Testis (tissue), 2 donors: ENCODE data around the gene IGFBP1.

Experiments used
- POLR2A ChIP-seq: fragments of 450-650 bp; IDR thresholded peaks from one replicate; pipeline ENCODE4 v1.6.1; 2017; ENCODE audit warnings: antibody characterized with exemption, mild to moderate bottlenecking, moderate library complexity
- TF ChIP-seq, protein P1 (sequence below), 3 experiments: fragments of 450-650 bp in 2 of 3; fragments of 200-600 bp in 1 of 3; sonication (generic) in 1 of 3; IDR thresholded peaks; one replicate each; pipeline ENCODE4 v1.5.1; 2016 to 2019; ENCODE audit warnings: antibody characterized with exemption in 3 of 3, mild to moderate bottlenecking in 2 of 3, moderate library complexity in 1 of 3

DNA sequence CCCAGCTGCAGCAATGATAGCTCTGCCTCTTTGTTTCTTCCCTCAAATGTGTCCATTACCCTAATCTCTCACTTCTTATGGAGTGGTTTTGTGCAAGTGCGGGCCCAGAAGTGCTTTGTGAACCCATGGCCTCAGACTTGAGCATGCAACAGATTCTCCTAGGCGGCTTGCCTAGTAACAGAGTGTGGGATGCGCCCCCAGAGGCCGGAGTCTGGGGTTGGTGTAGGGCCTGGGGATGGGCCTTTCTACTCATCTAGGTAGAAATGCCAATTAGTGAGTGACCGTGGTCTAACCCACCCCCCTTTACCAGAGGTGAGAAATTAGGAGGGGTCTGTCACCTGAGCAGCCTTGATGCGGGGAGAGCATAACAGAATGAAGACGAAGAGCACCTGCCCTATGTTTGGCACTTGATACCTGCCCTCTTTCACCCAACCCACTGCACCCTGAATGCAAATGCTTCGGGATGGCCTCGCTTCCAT, 7.0 kb upstream of the IGFBP1 start:
- TF ChIP-seq POLR2A = no peak
- TF ChIP-seq, protein P1, sequence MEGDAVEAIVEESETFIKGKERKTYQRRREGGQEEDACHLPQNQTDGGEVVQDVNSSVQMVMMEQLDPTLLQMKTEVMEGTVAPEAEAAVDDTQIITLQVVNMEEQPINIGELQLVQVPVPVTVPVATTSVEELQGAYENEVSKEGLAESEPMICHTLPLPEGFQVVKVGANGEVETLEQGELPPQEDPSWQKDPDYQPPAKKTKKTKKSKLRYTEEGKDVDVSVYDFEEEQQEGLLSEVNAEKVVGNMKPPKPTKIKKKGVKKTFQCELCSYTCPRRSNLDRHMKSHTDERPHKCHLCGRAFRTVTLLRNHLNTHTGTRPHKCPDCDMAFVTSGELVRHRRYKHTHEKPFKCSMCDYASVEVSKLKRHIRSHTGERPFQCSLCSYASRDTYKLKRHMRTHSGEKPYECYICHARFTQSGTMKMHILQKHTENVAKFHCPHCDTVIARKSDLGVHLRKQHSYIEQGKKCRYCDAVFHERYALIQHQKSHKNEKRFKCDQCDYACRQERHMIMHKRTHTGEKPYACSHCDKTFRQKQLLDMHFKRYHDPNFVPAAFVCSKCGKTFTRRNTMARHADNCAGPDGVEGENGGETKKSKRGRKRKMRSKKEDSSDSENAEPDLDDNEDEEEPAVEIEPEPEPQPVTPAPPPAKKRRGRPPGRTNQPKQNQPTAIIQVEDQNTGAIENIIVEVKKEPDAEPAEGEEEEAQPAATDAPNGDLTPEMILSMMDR (IDR thresholded peaks at IDR 0.05) = no peak
